GM19023 (cell line): ENCODE measurements around the gene COQ2.
"Not testable (repeated sequence)": the region's sequence is repeated elsewhere in the genome, so short reads cannot be mapped to it uniquely, and the experiment has no call there.

ENCODE experiments used
- ATAC-seq: cut with Tn5 transposase; IDR thresholded peaks from one replicate; pipeline ENCODE4 v1.9.1; 2021; ENCODE audit warnings: mild to moderate bottlenecking, moderate library complexity; ENCODE audit not compliant: unreplicated experiment

COQ2 gene

DNA sequence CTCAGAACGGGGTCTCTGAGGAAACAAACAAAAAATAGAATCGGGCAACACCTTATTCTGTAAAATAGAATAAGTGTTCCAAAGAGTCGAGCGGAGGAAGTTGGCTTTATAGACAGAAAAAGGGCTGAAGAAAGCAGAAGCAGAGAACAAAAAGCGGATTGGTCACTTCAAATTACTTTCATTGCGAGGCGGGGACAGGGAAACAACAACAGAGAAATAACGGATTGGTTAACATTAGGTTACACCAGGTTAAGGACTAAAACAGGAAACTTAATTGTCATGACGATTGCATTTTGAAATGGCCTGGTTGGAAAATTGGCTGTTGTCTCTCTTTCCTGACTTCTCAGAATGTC is 433 bp upstream of the COQ2 start:
- no peak for ATAC-seq

- ATAC-seq, result no peak
Observed at GRCh38 chr4:83283181-83283580, 1.4 kb downstream of the COQ2 start.

GRCh38 chr4:83282049-83282535 is 2.5 kb downstream of the COQ2 start:
- ATAC-seq, result no peak

GRCh38 chr4:83281307-83281706 is 3.3 kb downstream of the COQ2 start:
- ATAC-seq, result no peak

DNA sequence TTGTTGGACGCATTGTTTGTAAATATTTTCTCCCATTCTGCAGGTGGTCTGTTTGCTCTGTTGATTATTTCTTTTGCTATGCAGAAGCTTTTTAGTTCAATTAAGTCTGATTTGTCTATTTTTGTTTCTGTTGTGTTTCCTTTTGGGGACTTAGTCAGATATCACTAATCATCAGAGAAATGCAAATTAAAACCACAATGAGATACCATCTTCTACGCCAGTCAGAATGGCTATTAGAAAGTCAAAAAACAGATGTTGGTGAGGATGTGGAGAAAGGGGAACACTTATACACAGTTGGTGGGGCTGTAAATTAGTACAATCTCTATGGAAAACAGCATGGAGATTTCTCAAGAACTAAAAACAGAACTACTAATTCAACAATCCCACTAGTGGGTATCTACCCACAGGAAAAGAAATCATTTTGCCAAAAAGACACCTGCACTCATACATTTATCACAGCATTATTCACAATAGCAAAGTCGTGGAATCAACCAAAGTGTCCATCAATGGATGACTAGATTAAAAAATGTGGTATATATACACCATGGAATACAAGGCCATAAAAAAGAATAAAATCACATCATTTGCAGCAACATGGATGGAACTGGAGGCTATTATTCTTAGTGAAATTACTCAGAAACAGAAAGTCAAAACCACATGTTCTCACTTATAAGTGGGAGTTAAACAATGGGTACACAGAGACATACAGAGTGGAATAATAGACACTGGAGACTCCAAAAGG is 8.1 kb downstream of the COQ2 start:
- peak; percentile 73 for ATAC-seq

DNA sequence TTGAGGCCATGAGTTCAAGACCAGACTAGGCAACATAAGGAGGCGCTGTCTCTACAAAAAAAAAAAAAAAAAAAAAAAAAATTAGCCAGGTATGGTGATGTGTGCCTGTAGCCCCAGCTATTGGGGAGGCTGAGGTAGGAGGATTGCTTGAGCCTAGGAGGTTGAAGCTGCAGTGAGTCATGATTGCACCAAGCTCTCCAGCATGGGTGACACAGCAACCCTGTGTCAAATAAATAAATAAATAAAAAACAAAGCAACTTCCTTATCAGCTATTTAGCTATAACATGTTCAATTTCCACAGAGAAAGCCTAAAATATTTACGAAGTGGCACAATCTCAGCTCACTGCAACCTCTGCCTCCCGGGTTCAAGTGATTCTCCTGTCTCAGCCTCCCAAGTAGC is 10.7 kb downstream of the COQ2 start:
- ATAC-seq, result not testable (repeated sequence)

- ATAC-seq, result peak; percentile 75
Observed at GRCh38 chr4:83272900-83273299, 11.7 kb downstream of the COQ2 start.

- ATAC-seq, result no peak
Observed at GRCh38 chr4:83269256-83269655, 15.3 kb downstream of the COQ2 start.

DNA sequence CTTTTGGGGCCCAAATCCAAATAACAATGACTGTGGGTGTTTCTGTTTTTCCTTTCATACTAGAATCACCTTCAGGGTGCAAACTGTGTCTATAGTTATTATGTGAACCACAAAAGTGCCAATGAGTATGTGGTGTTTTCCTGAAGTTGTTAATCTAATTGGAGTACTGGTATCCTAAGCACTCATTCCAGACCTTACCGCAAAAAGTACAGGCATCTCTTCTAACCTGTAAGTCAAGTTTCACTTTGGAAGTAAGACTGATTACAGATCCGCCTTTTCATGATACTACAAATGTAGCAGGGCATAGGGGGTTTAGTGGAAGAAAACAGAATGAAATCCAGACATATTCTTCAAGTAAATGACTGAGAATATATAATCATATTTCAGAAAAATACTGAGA is 16.1 kb downstream of the COQ2 start:
- ATAC-seq, result no peak

DNA sequence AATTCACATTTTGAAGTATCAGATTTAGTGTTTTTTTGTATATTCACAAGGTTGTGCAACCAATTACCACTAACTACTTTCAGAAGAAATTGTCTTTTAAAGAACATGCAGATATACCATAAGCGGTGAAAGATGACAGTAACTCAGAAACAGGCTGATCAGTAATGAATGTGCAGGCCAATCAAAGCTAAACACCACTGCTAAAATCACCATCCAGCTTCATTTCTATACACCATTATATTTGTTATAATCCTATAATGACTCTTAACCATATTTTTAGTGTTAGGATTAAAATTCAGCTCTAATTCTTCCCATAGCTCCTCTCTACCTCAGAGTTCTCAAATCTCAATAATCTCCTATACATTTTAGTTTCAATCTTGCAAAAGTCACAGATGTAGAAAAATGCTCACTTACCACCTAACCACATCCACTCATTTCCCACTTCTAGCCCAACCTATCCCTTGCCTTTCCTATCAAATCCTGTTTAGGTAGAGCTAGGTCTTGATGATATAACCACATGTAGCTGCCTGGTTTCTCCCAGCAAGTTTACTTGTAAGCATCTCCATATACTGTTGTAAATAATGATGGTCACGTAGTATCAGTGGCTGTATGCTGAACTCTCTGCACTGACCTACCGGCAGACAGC is 16.6 kb downstream of the COQ2 start:
- no peak for ATAC-seq

DNA sequence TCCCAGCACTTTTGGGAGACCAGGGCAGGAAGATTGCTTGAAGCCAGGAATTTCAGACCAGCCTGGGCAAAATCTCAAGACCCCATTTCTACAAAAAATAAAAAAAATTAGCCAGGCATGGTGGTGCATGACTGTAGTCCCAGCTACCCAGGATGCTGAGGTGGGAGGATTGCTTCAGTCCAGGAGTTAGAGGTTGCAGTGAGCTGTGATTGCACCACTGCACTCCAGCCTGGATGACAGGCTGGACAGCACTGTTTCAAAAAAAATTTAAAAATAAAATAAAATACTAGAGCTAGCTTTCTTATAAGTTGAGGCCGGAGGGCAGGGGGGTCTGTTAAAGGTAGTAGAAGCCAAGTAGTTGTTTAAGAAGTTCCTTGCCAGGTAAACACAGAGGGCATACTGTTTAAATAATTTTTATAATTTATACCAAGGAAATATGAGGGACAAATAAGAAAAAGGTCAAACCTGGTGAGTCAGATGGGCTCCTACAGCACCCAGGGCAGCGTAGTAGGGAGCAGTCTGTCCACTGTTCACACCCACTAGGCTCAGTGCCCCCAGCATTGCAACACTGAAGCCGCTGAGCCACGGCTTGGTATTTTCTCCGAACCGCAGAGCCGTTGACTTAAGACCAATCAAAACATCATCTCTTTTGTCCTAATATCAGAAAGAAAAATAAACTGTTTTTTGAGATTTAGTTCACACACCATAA is 17.3 kb downstream of the COQ2 start:
- ATAC-seq, result no peak

GRCh38 chr4:83266689-83267088 is 17.9 kb downstream of the COQ2 start:
- ATAC-seq, result no peak

DNA sequence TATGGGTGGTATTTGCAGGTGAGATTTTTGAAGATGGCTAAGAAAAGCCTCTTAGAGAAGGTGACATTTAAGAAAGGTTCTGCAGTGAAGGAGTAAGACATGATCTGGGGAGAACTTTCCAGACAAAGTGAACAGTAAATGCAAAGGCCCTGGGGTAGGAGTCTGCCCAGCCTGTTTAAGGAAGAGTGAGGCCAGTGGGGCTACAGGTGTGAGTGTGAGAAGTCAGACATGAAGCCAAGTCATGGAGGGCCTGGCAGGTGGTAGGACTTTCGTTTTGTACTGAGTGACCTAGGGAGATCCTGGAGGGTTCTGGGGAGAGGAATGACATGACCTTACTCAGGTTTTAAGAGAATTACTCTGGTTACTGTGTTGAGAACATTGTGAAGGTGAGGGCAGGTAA is 21.5 kb downstream of the COQ2 start:
- ATAC-seq, result no peak

DNA sequence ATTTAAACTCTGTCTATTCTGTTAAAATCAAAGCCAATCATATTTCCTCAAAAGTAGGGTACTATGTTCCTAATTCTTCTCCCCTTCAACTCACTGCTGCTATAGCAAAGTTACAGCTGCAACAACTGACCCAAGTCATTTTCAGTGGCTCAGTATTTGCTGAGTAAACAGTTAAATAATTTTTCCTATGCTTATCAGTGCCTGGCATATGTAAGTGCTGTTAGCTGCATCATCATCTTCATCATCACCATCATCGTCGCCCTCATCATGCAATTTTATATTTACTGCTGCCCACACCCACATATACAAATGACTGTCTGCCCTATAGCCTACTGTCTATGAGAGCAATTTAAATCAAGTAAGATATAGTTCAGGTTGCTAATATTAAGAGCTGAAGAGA is 21.9 kb downstream of the COQ2 start:
- ATAC-seq, result no peak

GRCh38 chr4:83261307-83261706 is 23.3 kb downstream of the COQ2 start:
- ATAC-seq, result no peak

DNA sequence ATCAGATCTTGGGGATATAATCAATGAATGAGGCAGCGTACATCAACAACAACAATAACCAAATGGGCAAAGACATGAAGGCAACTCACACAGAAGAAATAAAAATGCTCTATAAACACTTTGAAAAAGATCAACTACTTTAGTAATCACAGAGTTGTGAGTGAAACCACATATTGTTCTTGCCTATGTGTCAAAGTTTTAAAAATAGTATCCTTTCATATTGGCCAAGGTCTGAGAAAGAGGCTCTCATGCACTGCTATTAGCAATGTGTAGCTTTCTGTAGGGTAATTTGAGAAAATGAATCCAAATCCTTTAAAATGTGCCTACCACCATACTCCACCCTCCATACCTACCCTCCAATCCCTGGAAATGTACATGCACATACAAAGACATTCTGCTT is 25.0 kb downstream of the COQ2 start:
- no peak for ATAC-seq

- ATAC-seq, result no peak
Observed at GRCh38 chr4:83258461-83258860, 26.1 kb downstream of the COQ2 start.

DNA sequence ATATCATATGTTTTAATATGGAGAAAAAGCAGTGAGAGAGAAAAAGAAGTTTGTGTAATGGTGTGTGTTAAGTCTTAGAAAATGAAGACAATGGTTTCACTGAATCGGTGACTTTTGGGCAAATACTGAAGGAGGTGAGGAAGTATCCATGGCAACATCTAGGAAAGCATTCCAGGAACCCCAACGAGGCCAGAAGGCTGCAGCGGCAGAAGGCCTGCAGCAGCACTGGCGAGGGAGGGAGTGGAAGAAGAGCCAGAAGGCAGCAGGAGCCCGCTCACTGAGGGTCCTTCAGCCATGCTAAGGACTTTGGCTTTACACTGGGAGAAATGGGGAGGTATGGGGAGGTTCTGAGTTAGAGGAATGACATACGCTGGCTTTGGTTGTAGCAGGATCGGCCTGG is 26.8 kb downstream of the COQ2 start:
- ATAC-seq, result no peak

DNA sequence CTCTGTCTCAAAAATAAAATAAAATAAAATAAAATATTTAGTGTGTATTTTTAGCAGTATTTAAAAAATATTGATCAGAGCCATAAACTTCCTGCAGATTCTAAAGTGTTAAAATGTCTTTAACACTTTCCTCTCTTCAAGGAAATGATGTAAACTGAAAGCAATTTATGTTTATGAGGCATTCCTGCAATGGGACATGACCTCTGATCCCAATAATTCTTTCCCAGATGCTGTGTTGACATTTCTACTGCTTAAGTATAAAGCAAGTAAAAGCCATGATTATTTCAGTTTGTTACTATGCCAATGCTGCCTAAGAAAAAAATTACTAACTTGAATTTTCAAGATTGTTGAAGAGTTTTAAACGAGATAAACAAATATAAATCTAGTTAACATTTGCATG is 29.0 kb downstream of the COQ2 start:
- no peak for ATAC-seq

GRCh38 chr4:83252782-83253405 is 31.7 kb downstream of the COQ2 start:
- peak; percentile 61 for ATAC-seq

GRCh38 chr4:83251447-83251830 is 33.2 kb downstream of the COQ2 start:
- no peak for ATAC-seq
